Kidney (tissue), 14 donors: ENCODE data around the gene KCNQ2. TPM values are rescaled to one million over a fixed set of nuclear protein-coding genes. Genes with fewer than 3 reads are reported as not detected.

Experiments
- DNase-seq, 5 donors: peaks; one replicate each; pipeline ENCODE4 v3.0.0-alpha.2; 2013 to 2020
- FAIRE-seq: peaks from 2 replicates; lab custom pipeline; 2012; peaks lifted over from hg19 to GRCh38; lab: Jason Lieb, UNC
- H3K27ac ChIP-seq, 2 donors: one replicate each; pipeline ENCODE4 v1.7.0; 2013; ENCODE audit warnings: low read depth in 2 of 2, low read length in 2 of 2, inconsistent platforms in 1 of 2
- H3K27me3 ChIP-seq: one replicate; pipeline ENCODE4 v1.7.1; 2013; ENCODE audit warnings: low read length, inconsistent platforms; ENCODE audit not compliant: control insufficient read depth, insufficient read depth
- H3K36me3 ChIP-seq, 3 donors: one replicate each; pipeline versions ENCODE4 v1.7.0 to v1.7.1; 2013; ENCODE audit warnings: low read length in 3 of 3, control low read depth in 1 of 3, inconsistent platforms in 1 of 3; ENCODE audit not compliant: insufficient read depth in 3 of 3, control insufficient read depth in 2 of 3
- H3K4me1 ChIP-seq, 3 donors: one replicate each; pipeline versions ENCODE4 v1.7.0 to v1.7.1; 2013; ENCODE audit warnings: low read length in 3 of 3, inconsistent platforms in 1 of 3, low read depth in 1 of 3; ENCODE audit not compliant: control insufficient read depth in 2 of 3, insufficient read depth in 2 of 3
- H3K4me3 ChIP-seq, 3 donors: one replicate each; pipeline versions ENCODE4 v1.7.0 to v1.8.1; 2013; ENCODE audit warnings: low read length in 3 of 3, control low read depth in 1 of 3, inconsistent platforms in 1 of 3
- H3K9ac ChIP-seq, 3 donors: one replicate each; pipeline versions ENCODE4 v1.7.0 to v1.7.1; 2013; ENCODE audit warnings: low read length in 3 of 3, control low read depth in 1 of 3, inconsistent platforms in 1 of 3
- H3K9me3 ChIP-seq, 3 donors: one replicate each; pipeline versions ENCODE4 v1.7.0 to v1.7.1; 2013; ENCODE audit warnings: low read length in 3 of 3, control low read depth in 1 of 3, inconsistent platforms in 1 of 3; ENCODE audit not compliant: control insufficient read depth in 2 of 3, insufficient read depth in 1 of 3
- CTCF ChIP-seq: IDR thresholded peaks from 3 replicates; pipeline ENCODE4 v1.5.1; 2012; ENCODE audit warnings: mild to moderate bottlenecking, moderate library complexity, borderline replicate concordance; ENCODE audit not compliant: insufficient read depth; ENCODE audit errors: extremely low read depth
- intact Hi-C: fragments of 100-400 bp; cut with DNase I; formaldehyde crosslinking; loops from one replicate; pipeline ENCODE4 v1.11.1; 2022
- polyA plus RNA-seq: library from polyadenylated mRNA; stranded (reverse); fragments of 350-450 nt; fragmentation: Illumina TruSeq; extraction: RNeasy Lipid Tissue Mini Kit (QIAGEN cat#74804); gene quantifications from one replicate; pipeline ENCODE4 v1.2.3, GENCODE V29; 2014; ENCODE audit warnings: low read depth, low replicate concordance; ENCODE audit not compliant: insufficient read depth
- total RNA-seq: library from RNA; stranded (reverse); fragmentation: NEBNext Ultra II Directional; extraction: Animal tissue kit (Norgen Biotek cat#: 25700); gene quantifications from one replicate; pipeline ENCODE4 v1.2.1, GENCODE V29; 2021
- donor health status: control.
- donor health status: control.
- donor health status: control.
- donor health status: control.
- donor health status: control.
- donor health status: DM: yes; HTN: yes; CAD: no.
- donor health status: Normal renal cell carcinoma (clear cell type).

Gene KCNQ2
- total and polyA plus RNA-seq, 2 donors from 2014 or later: 2.2 TPM; not detected in 1

GRCh38 chr20:63370618-63371187 is 101.8 kb downstream of the KCNQ2 start:
- H3K27me3 ChIP-seq: no peaks in the 10 kb centered on the region
- peaks cover 0 to 6% (median 0%) of the 10 kb centered on the region in 3 donors for H3K4me1 ChIP-seq
- no peak for TF ChIP-seq CTCF
- no peak for FAIRE-seq
- no peak for DNase-seq
- no peak overlapping the region for H3K4me3 ChIP-seq
- intact Hi-C loops: no loop called here
- H3K36me3 ChIP-seq: no peaks in the 10 kb centered on the region
- H3K9me3 ChIP-seq: no peaks in the 10 kb centered on the region
- no peak overlapping the region for H3K27ac ChIP-seq
- H3K9ac ChIP-seq: no peak overlapping the region

GRCh38 chr20:63369724-63370617 is 102.5 kb downstream of the KCNQ2 start:
- no peaks in the 10 kb centered on the region for H3K9me3 ChIP-seq
- H3K27me3 ChIP-seq: no peaks in the 10 kb centered on the region
- H3K9ac ChIP-seq: no peak overlapping the region
- H3K4me3 ChIP-seq: no peak overlapping the region
- DNase-seq (no peak), FAIRE-seq (no peak)
- no peak overlapping the region for H3K27ac ChIP-seq
- no peak for TF ChIP-seq CTCF
- no peaks in the 10 kb centered on the region for H3K36me3 ChIP-seq
- peaks cover 0 to 4% (median 0%) of the 10 kb centered on the region in 3 donors for H3K4me1 ChIP-seq
- intact Hi-C loops: no loop called here

- intact Hi-C loops: no loop called here
- no peaks in the 10 kb centered on the region for H3K27me3 ChIP-seq
- H3K27ac ChIP-seq: no peak overlapping the region
- FAIRE-seq (no peak), DNase-seq (no peak)
- no peaks in the 10 kb centered on the region for H3K4me1 ChIP-seq
- H3K36me3 ChIP-seq: no peaks in the 10 kb centered on the region
- no peak overlapping the region for H3K9ac ChIP-seq
- H3K4me3 ChIP-seq: no peak overlapping the region
- H3K9me3 ChIP-seq: no peaks in the 10 kb centered on the region
- TF ChIP-seq CTCF: no peak
Observed at GRCh38 chr20:63369024-63369530, 103.4 kb downstream of the KCNQ2 start.
